ENCODE data around the gene OR52D1. TPM values are rescaled to one million over a fixed set of nuclear protein-coding genes. Genes with fewer than 3 reads are reported as not detected.

OR52D1 gene
- total and polyA plus RNA-seq, 2 of the 8 experiments (the other 6 are each of a cell fraction or from before 2014, with no cell fraction given): not detected

GRCh38 chr11:5516599-5516998, 28.1 kb downstream of the OR52D1 start, which contains the start of gene UBQLNL:
TSS of gene UBQLNL (minus strand) at chr11:5516699. CDS start at chr11:5516441, 258 bp downstream.
- H3K79me2 ChIP-seq (ENCODE audit: control insufficient read depth in 1 of 2, insufficient read depth in 2 of 2, low read length in 2 of 2): no peaks in the 10 kb centered on the region
- H3K9ac ChIP-seq (replicated peaks in 1 of 4; ENCODE audit: extremely low read depth in 1 of 4, low read depth in 3 of 4, low read length in 3 of 4): no peak within 1 kb of the TSS
- H3K4me3 ChIP-seq (ENCODE audit: extremely low read depth in 1 of 4, insufficient read depth in 2 of 4, low read depth in 3 of 4, low read length in 4 of 4): no peak within 1 kb of the TSS
- POLR2A ChIA-PET (ENCODE audit: partially characterized antibody): no interaction called here
- peaks cover 0 to 2% (median 0%) of the 10 kb centered on the region in 4 experiments; a peak in 1 of 7 replicates for H3K4me1 ChIP-seq (replicated peaks in 1 of 4; ENCODE audit: control insufficient read depth in 3 of 4, insufficient read depth in 4 of 4, low read length in 3 of 4)
- no peaks in the 10 kb centered on the region for H3K79me1 ChIP-seq (ENCODE audit: low read depth, low read length)
- no peak within 1 kb of the TSS for H3K4ac ChIP-seq (replicated peaks; ENCODE audit: insufficient read length, low read depth, low read length)
- H3K23me2 ChIP-seq (ENCODE audit: low read depth, low read length): no peaks in the 10 kb centered on the region
- 82% methylated on average over 2 of the region's 2 CpGs; no CpG with 5 or more reads in 1 of the 2 experiments for WGBS, 2 experiments (ENCODE audit: extremely low coverage in 1 of 2, insufficient coverage in 1 of 2, insufficient read length in 1 of 2, insufficient replicate concordance in 2 of 2, low coverage in 1 of 2, low lambda C conversion rate in 2 of 2, missing lambda C conversion rate in 1 of 2)
- no peak within 1 kb of the TSS for H2BK15ac ChIP-seq (ENCODE audit: low read length)
- no peaks in the 10 kb centered on the region; a peak in 1 of 4 replicates for H3K9me3 ChIP-seq (ENCODE audit: insufficient read depth in 2 of 2, low read depth in 1 of 2, low read length in 1 of 2)
- no peak within 1 kb of the TSS for H2AK5ac ChIP-seq (ENCODE audit: low read depth, low read length)
- H2BK12ac ChIP-seq (ENCODE audit: low read depth, low read length): no peak within 1 kb of the TSS; the same call in 1 of the 2 replicates
- H3K4me2 ChIP-seq (ENCODE audit: insufficient read depth in 1 of 2, low read depth in 2 of 2, low read length in 2 of 2): no peak within 1 kb of the TSS
- CTCF ChIA-PET (ENCODE audit: partially characterized antibody): interaction anchor here (0.7 to 1.6 kb wide), 3 partner anchors 37 to 136 kb away, joined by 3 to 4 read pairs (median 3); no protein-coding TSS in a partner anchor
- H4K20me1 ChIP-seq (replicated peaks in 1 of 2; ENCODE audit: control insufficient read depth in 1 of 2, insufficient read depth in 2 of 2, low read length in 2 of 2): no peaks in the 10 kb centered on the region
- no peak within 1 kb of the TSS for H2BK120ac ChIP-seq (replicated peaks; ENCODE audit: low read depth, low read length)
- no peaks in the 10 kb centered on the region for H3K36me3 ChIP-seq (ENCODE audit: control insufficient read depth in 2 of 4, insufficient read depth in 4 of 4, low read length in 3 of 4)
- no peak within 1 kb of the TSS for H4K8ac ChIP-seq (ENCODE audit: extremely low read depth, insufficient read depth, low read length)
- FAIRE-seq (no peak), DNase-seq (ENCODE audit: low read depth in 1 of 2, low spot score in 2 of 2) (no peak)
- no peaks in the 10 kb centered on the region for H3K27me3 ChIP-seq (replicated peaks in 1 of 4; ENCODE audit: control insufficient read depth in 3 of 4, extremely low read depth in 1 of 4, insufficient read depth in 3 of 4, low read length in 3 of 4)
- H3K23ac ChIP-seq (ENCODE audit: insufficient read length): no peak within 1 kb of the TSS
- no peak within 1 kb of the TSS for H3K18ac ChIP-seq (ENCODE audit: extremely low read depth, low read length)
- no peak within 1 kb of the TSS for H4K5ac ChIP-seq (ENCODE audit: insufficient read length, low read depth, low read length)
- no peak for TF ChIP-seq SIRT6 (IDR thresholded peaks at IDR 0.05; ENCODE audit: low read length)
- TF ChIP-seq POLR2AphosphoS5 (IDR thresholded peaks at IDR 0.05; ENCODE audit: low read depth, low read length): no peak
- TF ChIP-seq SUZ12 (IDR thresholded peaks at IDR 0.05; ENCODE audit: low read length): no peak
- no peak for TF ChIP-seq SP4 (IDR thresholded peaks at IDR 0.05; ENCODE audit: low read length)
- TF ChIP-seq ZNF274 (IDR thresholded peaks at IDR 0.05; ENCODE audit: borderline replicate concordance, extremely low read depth, low read length): no peak
- no peak for TF ChIP-seq KDM5A (IDR thresholded peaks at IDR 0.05; ENCODE audit: low read length)
- no peak for TF ChIP-seq TCF12 (IDR thresholded peaks at IDR 0.05; ENCODE audit: low read depth, low read length)
- no peak for TF ChIP-seq GABPA (IDR thresholded peaks at IDR 0.05; ENCODE audit: borderline replicate concordance, insufficient read depth, low read length)
- no peak within 1 kb of the TSS for H3K56ac ChIP-seq (replicated peaks; ENCODE audit: insufficient read length, low read depth, low read length)
- no peak within 1 kb of the TSS for H2BK5ac ChIP-seq (ENCODE audit: low read depth, low read length)
- no peak within 1 kb of the TSS for H2BK20ac ChIP-seq (ENCODE audit: low read length)
- H2AFZ ChIP-seq (ENCODE audit: low read length): no peak within 1 kb of the TSS
- no peak within 1 kb of the TSS for H3K27ac ChIP-seq (ENCODE audit: low read depth, low read length)
- no peak within 1 kb of the TSS for H4K91ac ChIP-seq (replicated peaks; ENCODE audit: insufficient read length, low read length)
- H3K14ac ChIP-seq (ENCODE audit: insufficient read length): no peak within 1 kb of the TSS
